Measurements from ENCODE around the gene PEF1.

DNA sequence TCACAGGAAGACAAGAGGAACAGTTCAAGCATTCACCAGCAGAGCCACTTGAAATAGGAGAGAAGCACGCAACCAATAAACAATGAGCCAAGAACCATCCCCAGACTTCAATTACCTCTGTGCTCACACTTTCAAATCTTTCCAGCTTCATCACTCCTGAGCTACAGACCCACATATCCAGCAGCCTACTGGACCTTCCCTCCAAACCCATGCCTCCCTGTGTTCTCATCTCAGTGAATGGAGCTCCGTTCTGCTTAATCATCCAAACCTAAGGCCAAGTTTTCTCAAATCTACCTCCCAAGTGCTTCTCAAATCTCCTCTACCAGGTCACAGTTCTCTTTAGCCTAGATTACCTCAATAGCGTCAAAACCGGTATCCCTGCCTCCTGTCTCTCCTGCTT lies 3.7 kb downstream of the PEF1 start:
- TF ChIP-seq EZH2 (IDR thresholded peaks at IDR 0.05; ENCODE audit: low read length): no peak
- no peak for TF ChIP-seq CTCF (optimal IDR thresholded peaks at IDR 0.05 in 1 of 3, IDR thresholded peaks at IDR 0.05 in 1 of 3, conservative IDR thresholded peaks at IDR 0.05 in 1 of 3; ENCODE audit: extremely low read depth in 1 of 3, insufficient read depth in 2 of 3, low read length in 3 of 3)

All from keratinocyte (primary cell).